ENCODE results near the gene VPS8. TPM values are rescaled to one million over a fixed set of nuclear protein-coding genes. Genes with fewer than 3 reads are reported as not detected.

The VPS8 gene
- total and polyA plus RNA-seq, 2 of the 13 experiments (the other 11 are each of a cell fraction or from before 2014, with no cell fraction given): 14.2 to 35.1 TPM

DNA sequence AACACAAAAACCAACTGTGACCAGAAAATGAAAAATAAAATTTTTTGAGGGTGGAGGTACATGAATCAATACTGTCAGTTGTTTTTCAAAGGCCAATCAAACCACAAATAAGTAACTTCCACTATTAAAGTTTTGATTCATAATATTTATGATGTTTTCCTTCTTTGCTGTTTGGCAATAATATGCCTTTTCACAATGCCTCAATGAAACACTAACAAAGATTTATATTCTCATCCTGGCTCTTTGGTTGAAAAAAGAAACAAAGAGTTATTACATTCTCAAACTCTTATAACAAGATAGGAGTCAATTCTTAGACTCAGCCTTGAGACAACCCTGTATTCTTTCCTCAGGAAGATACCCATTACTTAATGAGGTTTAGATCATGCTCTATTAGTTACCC lies 277.8 kb downstream of the VPS8 start (continued):
- TF ChIP-seq CEBPB (IDR thresholded peaks at IDR 0.05; ENCODE audit: borderline replicate concordance, low read depth, low read length) (no peak), ZFP36L2 (CRISPR knock-in tag; IDR thresholded peaks at IDR 0.05) (no peak), AFF4 (CRISPR knock-in tag; IDR thresholded peaks at IDR 0.05) (no peak), SALL2 (CRISPR knock-in tag; IDR thresholded peaks at IDR 0.05) (no peak)
- TF ChIP-seq, protein P1, sequence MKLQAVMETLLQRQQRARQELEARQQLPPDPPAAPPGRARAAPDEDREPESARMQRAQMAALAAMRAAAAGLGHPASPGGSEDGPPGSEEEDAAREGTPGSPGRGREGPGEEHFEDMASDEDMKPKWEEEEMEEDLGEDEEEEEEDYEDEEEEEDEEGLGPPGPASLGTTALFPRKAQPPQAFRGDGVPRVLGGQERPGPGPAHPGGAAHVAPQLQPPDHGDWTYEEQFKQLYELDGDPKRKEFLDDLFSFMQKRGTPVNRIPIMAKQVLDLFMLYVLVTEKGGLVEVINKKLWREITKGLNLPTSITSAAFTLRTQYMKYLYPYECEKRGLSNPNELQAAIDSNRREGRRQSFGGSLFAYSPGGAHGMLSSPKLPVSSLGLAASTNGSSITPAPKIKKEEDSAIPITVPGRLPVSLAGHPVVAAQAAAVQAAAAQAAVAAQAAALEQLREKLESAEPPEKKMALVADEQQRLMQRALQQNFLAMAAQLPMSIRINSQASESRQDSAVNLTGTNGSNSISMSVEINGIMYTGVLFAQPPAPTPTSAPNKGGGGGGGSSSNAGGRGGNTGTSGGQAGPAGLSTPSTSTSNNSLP (IDR thresholded peaks at IDR 0.05; ENCODE audit: low read depth, low read length): no peak

GRCh38 chr3:185090811-185091210 lies 278.8 kb downstream of the VPS8 start:
- H3K9me3 ChIP-seq (ENCODE audit: low read length): no peaks in the 10 kb centered on the region
- intact Hi-C loops (cut with micrococcal nuclease; ENCODE audit: unreplicated experiment) (no loop called here), in situ Hi-C loops (cut with HindIII; ENCODE audit: extremely low pct_ligation_motif_present, low pct_unique_long_range_greater_than_20kb) (no loop called here)
- ChIA-PET POLR2A (no interaction called here), CTCF (ENCODE audit: low intra/inter-chr PET ratio, low total read pairs) (no interaction called here)
- no peaks in the 10 kb centered on the region; a peak in 1 of 5 replicates for H3K27me3 ChIP-seq (ENCODE audit: control insufficient read depth in 1 of 2, insufficient read depth in 2 of 2, low read length in 2 of 2)
- H3K4me3 ChIP-seq (replicated peaks in 1 of 3; ENCODE audit: insufficient read depth in 1 of 3, low read depth in 2 of 3, low read length in 3 of 3): no peak overlapping the region
- no peaks in the 10 kb centered on the region for H4K20me1 ChIP-seq (ENCODE audit: insufficient read depth, low read length)
- 49% methylated on average over 4 of the region's 4 CpGs for WGBS (ENCODE audit: low lambda C conversion rate)
- H3K4me2 ChIP-seq (ENCODE audit: low read depth, low read length): no peak overlapping the region
- peaks cover 7% of the 10 kb centered on the region; the same call in 1 of the 2 replicates for H3K4me1 ChIP-seq (ENCODE audit: insufficient read depth, low read length)
- DNase-seq (ENCODE audit: low spot score) (no peak), ATAC-seq (no peak), FAIRE-seq (no peak)
- H2AFZ ChIP-seq (ENCODE audit: low read length): no peak overlapping the region
- no peaks in the 10 kb centered on the region for H3K36me3 ChIP-seq (replicated peaks in 1 of 2; ENCODE audit: control insufficient read depth in 1 of 2, insufficient read depth in 2 of 2, low read length in 2 of 2)
- no peaks in the 10 kb centered on the region for H3K79me2 ChIP-seq (ENCODE audit: insufficient read depth, low read length)
- BruUV-seq (replicated peaks): no TSS peak
- no peak overlapping the region for H3K9ac ChIP-seq (ENCODE audit: insufficient read depth, low read depth, low read length)
- H3K27ac ChIP-seq (ENCODE audit: extremely low read length, insufficient read depth, low read length): no peak overlapping the region
- TF ChIP-seq ZNF709 (CRISPR knock-in tag; IDR thresholded peaks at IDR 0.05): no peak
- TF ChIP-seq, protein P2, sequence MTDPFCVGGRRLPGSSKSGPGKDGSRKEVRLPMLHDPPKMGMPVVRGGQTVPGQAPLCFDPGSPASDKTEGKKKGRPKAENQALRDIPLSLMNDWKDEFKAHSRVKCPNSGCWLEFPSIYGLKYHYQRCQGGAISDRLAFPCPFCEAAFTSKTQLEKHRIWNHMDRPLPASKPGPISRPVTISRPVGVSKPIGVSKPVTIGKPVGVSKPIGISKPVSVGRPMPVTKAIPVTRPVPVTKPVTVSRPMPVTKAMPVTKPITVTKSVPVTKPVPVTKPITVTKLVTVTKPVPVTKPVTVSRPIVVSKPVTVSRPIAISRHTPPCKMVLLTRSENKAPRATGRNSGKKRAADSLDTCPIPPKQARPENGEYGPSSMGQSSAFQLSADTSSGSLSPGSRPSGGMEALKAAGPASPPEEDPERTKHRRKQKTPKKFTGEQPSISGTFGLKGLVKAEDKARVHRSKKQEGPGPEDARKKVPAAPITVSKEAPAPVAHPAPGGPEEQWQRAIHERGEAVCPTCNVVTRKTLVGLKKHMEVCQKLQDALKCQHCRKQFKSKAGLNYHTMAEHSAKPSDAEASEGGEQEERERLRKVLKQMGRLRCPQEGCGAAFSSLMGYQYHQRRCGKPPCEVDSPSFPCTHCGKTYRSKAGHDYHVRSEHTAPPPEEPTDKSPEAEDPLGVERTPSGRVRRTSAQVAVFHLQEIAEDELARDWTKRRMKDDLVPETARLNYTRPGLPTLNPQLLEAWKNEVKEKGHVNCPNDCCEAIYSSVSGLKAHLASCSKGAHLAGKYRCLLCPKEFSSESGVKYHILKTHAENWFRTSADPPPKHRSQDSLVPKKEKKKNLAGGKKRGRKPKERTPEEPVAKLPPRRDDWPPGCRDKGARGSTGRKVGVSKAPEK (CRISPR knock-in tag; IDR thresholded peaks at IDR 0.05; ENCODE audit: borderline replicate concordance): no peak
- TF ChIP-seq ERF (CRISPR knock-in tag; IDR thresholded peaks at IDR 0.05): no peak
- TF ChIP-seq NONO (IDR thresholded peaks at IDR 0.05): no peak
- no peak for TF ChIP-seq NONO (CRISPR knock-in tag; conservative IDR thresholded peaks at IDR 0.05)
- TF ChIP-seq ZFP37 (CRISPR knock-in tag; IDR thresholded peaks at IDR 0.05; ENCODE audit: borderline replicate concordance): no peak
- TF ChIP-seq MLXIP (CRISPR knock-in tag; IDR thresholded peaks at IDR 0.05; ENCODE audit: borderline replicate concordance): no peak
- TF ChIP-seq ZNF296 (CRISPR knock-in tag; conservative IDR thresholded peaks at IDR 0.05): no peak

Data from HepG2 (cell line).